H9 (cell line): ENCODE data around the gene CYTL1. TPM values are rescaled to one million over a fixed set of nuclear protein-coding genes. Genes with fewer than 3 reads are reported as not detected.
A peak's percentile ranks its signal among the peaks of the same experiment; 100 is the strongest.

Experiments
- DNase-seq: peaks from one replicate; pipeline ENCODE4 v3.0.0-alpha.2; 2017
- H2AFZ ChIP-seq: one replicate; pipeline ENCODE4 v1.6.1; 2013; ENCODE audit warnings: mild to moderate bottlenecking, low read length, control low read depth, moderate library complexity
- H2AK5ac ChIP-seq: 2 replicates; pipeline ENCODE4 v1.6.1; 2013; ENCODE audit warnings: low read length, control low read depth, mixed read lengths; ENCODE audit not compliant: insufficient read length
- H2BK120ac ChIP-seq: one replicate; pipeline ENCODE4 v1.6.1; 2013; ENCODE audit warnings: low read depth, mild to moderate bottlenecking, low read length, control low read depth, inconsistent platforms; ENCODE audit not compliant: poor library complexity, severe bottlenecking
- H2BK12ac ChIP-seq: 2 replicates; pipeline ENCODE4 v1.6.1; 2013; ENCODE audit warnings: low read length, control low read depth, mixed read lengths, low read depth; ENCODE audit not compliant: insufficient read length
- H2BK15ac ChIP-seq: 2 replicates; pipeline ENCODE4 v1.6.1; 2013; ENCODE audit warnings: low read depth, low read length, control low read depth
- H2BK20ac ChIP-seq: one replicate; pipeline ENCODE4 v1.6.1; 2013; ENCODE audit warnings: low read depth, mild to moderate bottlenecking, low read length, control low read depth, inconsistent platforms; ENCODE audit not compliant: poor library complexity, severe bottlenecking
- H2BK5ac ChIP-seq: 2 replicates; pipeline ENCODE4 v1.6.1; 2013; ENCODE audit warnings: low read length, control low read depth, mixed read lengths; ENCODE audit not compliant: insufficient read length
- H3K14ac ChIP-seq: 2 replicates; pipeline ENCODE4 v1.6.1; 2013; ENCODE audit warnings: low read length, control low read depth; ENCODE audit not compliant: insufficient read depth
- H3K18ac ChIP-seq: 2 replicates; pipeline ENCODE4 v1.6.1; 2013; ENCODE audit warnings: low read depth, mild to moderate bottlenecking, mixed read lengths, low read length, control low read depth; ENCODE audit not compliant: insufficient read length
- H3K23ac ChIP-seq: 2 replicates; pipeline ENCODE4 v1.6.1; 2013; ENCODE audit warnings: low read length, control low read depth, mixed read lengths, low read depth; ENCODE audit not compliant: insufficient read length
- H3K23me2 ChIP-seq: 2 replicates; pipeline ENCODE4 v1.6.1; 2013; ENCODE audit warnings: low read depth, mild to moderate bottlenecking, mixed read lengths, low read length, control low read depth; ENCODE audit not compliant: insufficient read length, poor library complexity, severe bottlenecking
- H3K27ac ChIP-seq: 2 replicates; pipeline ENCODE4 v1.5.1; 2013; ENCODE audit warnings: low read length, control low read depth, mixed read lengths, low read depth; ENCODE audit not compliant: insufficient read length
- H3K27me3 ChIP-seq: 2 replicates; pipeline ENCODE4 v1.6.1; 2013; ENCODE audit warnings: low read length, control low read depth, inconsistent platforms; ENCODE audit not compliant: insufficient read depth
- H3K4ac ChIP-seq: 2 replicates; pipeline ENCODE4 v1.6.1; 2013; ENCODE audit warnings: low read depth, mild to moderate bottlenecking, control low read depth, inconsistent platforms, low read length, moderate library complexity
- H3K4me1 ChIP-seq: 2 replicates; pipeline ENCODE4 v1.6.1; 2013; ENCODE audit warnings: low read length, control low read depth, inconsistent platforms; ENCODE audit not compliant: insufficient read depth
- H3K4me2 ChIP-seq: 2 replicates; pipeline ENCODE4 v1.6.1; 2013; ENCODE audit warnings: low read length, control low read depth, mixed read lengths; ENCODE audit not compliant: insufficient read length, insufficient read depth
- H3K56ac ChIP-seq: 2 replicates; pipeline ENCODE4 v1.6.1; 2013; ENCODE audit warnings: low read depth, mild to moderate bottlenecking, mixed read lengths, low read length, control low read depth; ENCODE audit not compliant: insufficient read length
- H3K79me1 ChIP-seq: 2 replicates; pipeline ENCODE4 v1.6.1; 2013; ENCODE audit warnings: low read depth, mild to moderate bottlenecking, moderate library complexity, low read length, control low read depth, inconsistent platforms; ENCODE audit not compliant: insufficient read depth, poor library complexity, severe bottlenecking
- H3K79me2 ChIP-seq: 2 replicates; pipeline ENCODE4 v1.6.1; 2013; ENCODE audit warnings: low read length, control low read depth, inconsistent platforms; ENCODE audit not compliant: insufficient read depth
- H3K9ac ChIP-seq: 2 replicates; pipeline ENCODE4 v1.6.1; 2013; ENCODE audit warnings: low read length, control low read depth, mixed read lengths; ENCODE audit not compliant: insufficient read length; ENCODE audit errors: extremely low read depth
- H3K9me3 ChIP-seq: one replicate; pipeline ENCODE4 v1.6.1; 2013; ENCODE audit warnings: low read depth, low read length, inconsistent platforms; ENCODE audit not compliant: control insufficient read depth
- H3T11ph ChIP-seq: one replicate; pipeline ENCODE4 v1.6.1; 2013; ENCODE audit warnings: mild to moderate bottlenecking, low read length, control low read depth, inconsistent platforms
- H4K20me1 ChIP-seq: one replicate; pipeline ENCODE4 v1.6.1; 2013; ENCODE audit not compliant: control insufficient read depth, insufficient read length, insufficient read depth
- H4K5ac ChIP-seq: 2 replicates; pipeline ENCODE4 v1.6.1; 2013; ENCODE audit warnings: low read depth, mild to moderate bottlenecking, mixed read lengths, low read length, control low read depth; ENCODE audit not compliant: insufficient read length
- H4K8ac ChIP-seq: replicated peaks from 2 replicates; pipeline ENCODE4 v1.6.1; 2013; ENCODE audit warnings: low read length, control low read depth, mixed read lengths, low read depth; ENCODE audit not compliant: insufficient read length
- H4K91ac ChIP-seq: 2 replicates; pipeline ENCODE4 v1.6.1; 2013; ENCODE audit warnings: low read depth, mild to moderate bottlenecking, moderate library complexity, mixed read lengths, low read length, control low read depth; ENCODE audit not compliant: insufficient read length
- H3K27ac Mint-ChIP-seq, 3 experiments: 2 replicates in 2 of 3; 3 replicates in 1 of 3; pipeline ENCODE4 v1.8.0; 2020 to 2021; ENCODE audit warnings: mixed read lengths in 3 of 3, mild to moderate bottlenecking in 1 of 3, moderate library complexity in 1 of 3
- H3K27me3 Mint-ChIP-seq: 2 replicates; pipeline ENCODE4 v1.8.0; 2021; ENCODE audit warnings: low read depth, mild to moderate bottlenecking, moderate library complexity, mixed read lengths
- H3K36me3 Mint-ChIP-seq, 3 experiments: 2 replicates in 2 of 3; 3 replicates in 1 of 3; pipeline ENCODE4 v1.8.0; 2020 to 2021; ENCODE audit warnings: low read depth in 3 of 3, mixed read lengths in 3 of 3; ENCODE audit not compliant: insufficient read depth in 1 of 3
- H3K4me1 Mint-ChIP-seq, 2 experiments: 2 replicates each; pipeline ENCODE4 v1.8.0; 2020; ENCODE audit warnings: mixed read lengths in 2 of 2
- H3K4me3 Mint-ChIP-seq, 2 experiments: 2 replicates in 1 of 2; 3 replicates in 1 of 2; pipeline ENCODE4 v1.8.0; 2020 to 2021; ENCODE audit warnings: mild to moderate bottlenecking in 2 of 2, mixed read lengths in 2 of 2, moderate library complexity in 1 of 2
- H3K9me3 Mint-ChIP-seq, 2 experiments: 2 replicates in 1 of 2; 3 replicates in 1 of 2; pipeline ENCODE4 v1.8.0; 2020; ENCODE audit warnings: mild to moderate bottlenecking in 2 of 2, mixed read lengths in 2 of 2, moderate library complexity in 1 of 2
- WGBS: extraction: QIAGEN DNeasy Blood & Tissue Kit; methylation state at CpG from one replicate; pipeline ENCODE4 v1.1.7; 2013; ENCODE audit warnings: missing lambda C conversion rate, low lambda C conversion rate, mixed read lengths; ENCODE audit not compliant: insufficient read length; ENCODE audit errors: extremely low coverage; 5-methylcytosine and 5-hydroxymethylcytosine counted together
- total RNA-seq: library from RNA; stranded (reverse); gene quantifications from 2 replicates; pipeline ENCODE4 v1.2.1, GENCODE V29; 2021
- TF ChIP-seq, protein P1 (sequence below): fragments of 200-600 bp; sonication (generic); conservative IDR thresholded peaks from 3 replicates; pipeline ENCODE4 v1.8.0; 2021; ENCODE audit warnings: antibody characterized with exemption, mild to moderate bottlenecking

Gene CYTL1
- total RNA-seq, 1 experiment from 2014 or later = 1.7 TPM

DNA sequence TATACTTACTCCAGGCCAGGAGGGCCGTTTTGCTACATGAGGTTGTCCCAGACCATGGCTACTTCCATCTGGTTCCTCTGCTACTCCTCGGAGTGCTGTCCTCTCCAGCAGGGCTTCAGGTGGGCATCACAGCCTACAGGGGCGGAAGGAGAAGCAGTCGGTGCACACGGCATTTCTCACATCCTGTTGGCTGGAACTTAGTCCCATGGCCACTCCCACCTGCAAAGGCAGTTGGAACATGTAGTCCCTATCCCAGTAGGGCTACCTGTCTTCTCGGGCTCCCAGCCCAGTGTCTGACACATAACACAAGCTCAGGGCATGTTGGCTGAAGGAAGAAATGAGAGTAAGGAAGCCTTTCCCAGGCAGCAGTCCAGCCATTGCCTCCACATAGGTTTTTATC, 24.3 kb upstream of the CYTL1 start:
- no peak overlapping the region for H4K8ac ChIP-seq
- H4K20me1 ChIP-seq = no peaks in the 10 kb centered on the region

More for the DNA sequence above, 24.3 kb upstream of the CYTL1 start:
- Histone ChIP-seq H3K4ac (no peak overlapping the region), H4K5ac (no peak overlapping the region), H3K4me1 (no peaks in the 10 kb centered on the region), H2BK5ac (no peak overlapping the region), H3K9me3 (no peaks in the 10 kb centered on the region), H3K9ac (no peak overlapping the region), H2BK120ac (no peak overlapping the region), H3K18ac (no peak overlapping the region), H2AFZ (no peak overlapping the region), H3K79me1 (no peaks in the 10 kb centered on the region), H3K79me2 (no peaks in the 10 kb centered on the region), H3K14ac (no peak overlapping the region), H2AK5ac (no peak overlapping the region), H3K23ac (no peak overlapping the region), H3K27me3 (no peaks in the 10 kb centered on the region), H3K27ac (no peak overlapping the region), H3K56ac (no peak overlapping the region), H3T11ph (no peak overlapping the region), H2BK12ac (no peak overlapping the region), H3K4me2 (no peak overlapping the region), H3K23me2 (no peaks in the 10 kb centered on the region), H2BK20ac (no peak overlapping the region), H2BK15ac (no peak overlapping the region), H4K91ac (no peak overlapping the region)
- peaks cover 35% of the 10 kb centered on the region for H3K27me3 Mint-ChIP-seq
- peak; percentile 53 for DNase-seq
- peaks cover 0 to 8% of the 10 kb centered on the region in 2 experiments; a peak in 1 of 4 replicates for H3K4me1 Mint-ChIP-seq
- no CpG with 5 or more reads among the region's 6 CpGs for WGBS
- H3K9me3 Mint-ChIP-seq = peaks cover 2 to 6% of the 10 kb centered on the region in 2 experiments; a peak in 4 of 5 replicates
- TF ChIP-seq, protein P1, sequence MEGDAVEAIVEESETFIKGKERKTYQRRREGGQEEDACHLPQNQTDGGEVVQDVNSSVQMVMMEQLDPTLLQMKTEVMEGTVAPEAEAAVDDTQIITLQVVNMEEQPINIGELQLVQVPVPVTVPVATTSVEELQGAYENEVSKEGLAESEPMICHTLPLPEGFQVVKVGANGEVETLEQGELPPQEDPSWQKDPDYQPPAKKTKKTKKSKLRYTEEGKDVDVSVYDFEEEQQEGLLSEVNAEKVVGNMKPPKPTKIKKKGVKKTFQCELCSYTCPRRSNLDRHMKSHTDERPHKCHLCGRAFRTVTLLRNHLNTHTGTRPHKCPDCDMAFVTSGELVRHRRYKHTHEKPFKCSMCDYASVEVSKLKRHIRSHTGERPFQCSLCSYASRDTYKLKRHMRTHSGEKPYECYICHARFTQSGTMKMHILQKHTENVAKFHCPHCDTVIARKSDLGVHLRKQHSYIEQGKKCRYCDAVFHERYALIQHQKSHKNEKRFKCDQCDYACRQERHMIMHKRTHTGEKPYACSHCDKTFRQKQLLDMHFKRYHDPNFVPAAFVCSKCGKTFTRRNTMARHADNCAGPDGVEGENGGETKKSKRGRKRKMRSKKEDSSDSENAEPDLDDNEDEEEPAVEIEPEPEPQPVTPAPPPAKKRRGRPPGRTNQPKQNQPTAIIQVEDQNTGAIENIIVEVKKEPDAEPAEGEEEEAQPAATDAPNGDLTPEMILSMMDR = no peak
- no peak overlapping the region for H3K27ac Mint-ChIP-seq
- no peaks in the 10 kb centered on the region for H3K36me3 Mint-ChIP-seq
- no peak overlapping the region; a peak in 1 of 5 replicates for H3K4me3 Mint-ChIP-seq
